ENCODE measurements around the gene FEN1. TPM values are rescaled to one million over a fixed set of nuclear protein-coding genes. Genes with fewer than 3 reads are reported as not detected.

Gene FEN1
- total RNA-seq, 1 donor from 2014 or later, result 9.6 TPM

DNA sequence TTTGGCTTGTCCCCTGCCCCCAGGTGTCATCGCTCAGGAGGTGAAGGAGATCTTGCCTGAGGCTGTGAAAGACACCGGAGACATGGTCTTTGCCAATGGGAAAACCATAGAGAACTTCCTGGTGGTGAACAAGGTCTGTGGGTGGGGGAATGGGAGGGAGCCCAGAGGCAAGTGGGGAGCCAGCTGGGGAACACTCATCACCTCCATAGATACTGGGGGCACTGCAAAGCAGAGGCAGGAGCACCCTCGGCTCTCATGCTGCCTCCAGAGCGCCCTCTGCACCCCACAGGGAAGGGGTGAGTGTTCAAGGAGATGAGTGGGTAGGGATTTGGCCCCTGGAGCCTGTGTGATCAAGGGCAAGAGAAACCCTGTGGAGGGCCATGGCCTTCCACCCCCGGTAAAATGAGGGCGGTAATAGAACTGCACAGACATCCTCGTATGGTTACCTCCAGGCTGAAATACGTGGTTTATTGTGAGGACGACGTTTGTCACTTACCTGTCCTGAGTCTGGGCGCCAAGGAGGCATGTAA, 14.3 kb upstream of the FEN1 start:
- TF ChIP-seq POLR2A (IDR thresholded peaks at IDR 0.05) (no peak), POLR2AphosphoS5 (IDR thresholded peaks at IDR 0.05; ENCODE audit: insufficient read depth in 1 of 2, low read depth in 1 of 2) (no peak)
- TF ChIP-seq, protein P1, sequence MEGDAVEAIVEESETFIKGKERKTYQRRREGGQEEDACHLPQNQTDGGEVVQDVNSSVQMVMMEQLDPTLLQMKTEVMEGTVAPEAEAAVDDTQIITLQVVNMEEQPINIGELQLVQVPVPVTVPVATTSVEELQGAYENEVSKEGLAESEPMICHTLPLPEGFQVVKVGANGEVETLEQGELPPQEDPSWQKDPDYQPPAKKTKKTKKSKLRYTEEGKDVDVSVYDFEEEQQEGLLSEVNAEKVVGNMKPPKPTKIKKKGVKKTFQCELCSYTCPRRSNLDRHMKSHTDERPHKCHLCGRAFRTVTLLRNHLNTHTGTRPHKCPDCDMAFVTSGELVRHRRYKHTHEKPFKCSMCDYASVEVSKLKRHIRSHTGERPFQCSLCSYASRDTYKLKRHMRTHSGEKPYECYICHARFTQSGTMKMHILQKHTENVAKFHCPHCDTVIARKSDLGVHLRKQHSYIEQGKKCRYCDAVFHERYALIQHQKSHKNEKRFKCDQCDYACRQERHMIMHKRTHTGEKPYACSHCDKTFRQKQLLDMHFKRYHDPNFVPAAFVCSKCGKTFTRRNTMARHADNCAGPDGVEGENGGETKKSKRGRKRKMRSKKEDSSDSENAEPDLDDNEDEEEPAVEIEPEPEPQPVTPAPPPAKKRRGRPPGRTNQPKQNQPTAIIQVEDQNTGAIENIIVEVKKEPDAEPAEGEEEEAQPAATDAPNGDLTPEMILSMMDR (IDR thresholded peaks at IDR 0.05), result no peak
- no peaks in the 10 kb centered on the region for H3K27me3 ChIP-seq
- no peak for DNase-seq (ENCODE audit: extremely low spot score in 2 of 2)
- no peaks in the 10 kb centered on the region for H3K9me3 ChIP-seq
- no peak overlapping the region for H3K4me3 ChIP-seq
- peaks cover 10% of the 10 kb centered on the region for H3K4me1 ChIP-seq
- H3K36me3 ChIP-seq, result no peaks in the 10 kb centered on the region
- H3K27ac ChIP-seq, result no peak overlapping the region
- intact Hi-C loops (cut with DNase I), result no loop called here

DNA sequence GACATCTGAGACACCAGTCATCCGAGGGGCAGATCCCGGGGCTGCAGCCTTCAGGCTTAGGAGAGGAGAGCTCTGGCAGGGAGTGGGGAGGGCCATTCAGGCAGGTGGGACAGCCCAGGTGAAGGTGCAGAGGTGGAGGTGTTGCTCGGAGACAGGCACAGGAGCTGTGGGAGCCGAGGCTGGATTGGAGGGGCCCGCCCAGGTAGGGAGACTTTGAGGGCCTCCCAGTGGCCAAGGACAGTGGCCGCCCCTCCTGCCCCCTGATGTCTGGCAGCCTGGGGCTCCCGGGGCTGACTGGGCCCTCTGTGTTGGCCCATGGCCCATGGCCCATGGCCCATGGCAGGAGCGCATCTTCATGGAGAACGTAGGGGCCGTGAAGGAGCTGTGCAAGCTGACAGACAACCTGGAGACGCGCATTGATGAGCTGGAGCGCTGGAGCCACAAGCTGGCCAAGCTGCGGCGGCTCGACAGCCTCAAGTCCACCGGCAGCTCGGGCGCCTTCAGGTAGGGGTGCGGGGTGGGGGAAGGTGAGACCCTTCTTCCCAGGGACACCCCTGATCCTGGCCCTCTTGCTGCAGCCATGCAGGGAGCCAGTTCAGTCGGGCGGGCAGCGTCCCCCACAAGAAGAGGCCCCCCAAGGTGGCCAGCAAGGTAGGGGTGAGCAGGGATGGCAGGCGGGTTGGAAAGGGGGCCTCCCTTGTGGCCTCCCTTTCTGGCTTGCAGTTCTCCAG, 13.6 kb upstream of the FEN1 start:
- intact Hi-C loops (cut with DNase I), result no loop called here
- no peaks in the 10 kb centered on the region for H3K27me3 ChIP-seq

DNA sequence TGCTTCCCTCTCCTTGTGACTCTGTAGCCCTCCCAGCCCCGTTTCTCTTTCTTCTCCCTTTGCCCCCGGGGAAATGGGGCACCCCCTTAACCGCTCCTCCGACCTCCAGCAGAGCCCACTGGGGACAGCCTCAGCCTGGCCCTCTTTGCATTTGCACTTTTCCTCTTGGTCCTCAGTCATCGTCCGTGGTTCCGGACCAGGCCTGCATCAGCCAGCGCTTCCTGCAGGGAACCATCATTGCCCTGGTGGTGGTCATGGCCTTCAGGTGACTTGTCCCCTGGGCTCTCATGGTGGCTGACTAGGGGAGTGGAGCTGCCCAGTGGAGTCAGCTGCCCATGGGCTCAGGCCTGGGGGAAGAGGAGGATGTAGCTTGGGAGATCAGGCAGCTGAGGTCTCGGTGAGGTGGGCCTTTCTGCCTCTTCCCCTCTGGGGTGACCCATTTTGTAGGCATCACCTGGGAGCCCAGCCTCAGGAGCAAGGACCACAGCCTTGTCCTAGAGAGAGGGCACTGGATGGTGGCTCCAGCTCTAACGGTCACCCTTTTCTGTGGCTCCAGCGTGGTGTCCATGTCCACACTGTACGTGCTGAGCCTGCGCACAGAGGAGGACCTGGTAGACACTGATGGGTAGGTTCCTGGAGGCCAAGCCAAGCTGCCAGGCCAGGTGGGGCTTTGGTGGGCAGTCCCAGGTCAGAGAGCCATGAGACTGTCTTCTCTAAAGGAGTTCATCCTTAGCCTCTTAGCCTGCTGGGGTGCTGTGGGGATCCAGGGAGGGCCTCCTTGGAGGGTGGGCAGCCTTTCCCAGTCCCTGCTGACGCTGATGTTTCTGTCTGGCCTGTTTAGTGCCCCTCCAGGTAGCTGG, 12.8 kb upstream of the FEN1 start:
- DNase-seq (ENCODE audit: extremely low spot score in 2 of 2), result no peak
- intact Hi-C loops (cut with DNase I), result no loop called here
- H3K9me3 ChIP-seq, result no peaks in the 10 kb centered on the region
- no peak overlapping the region for H3K4me3 ChIP-seq
- H3K27me3 ChIP-seq, result no peaks in the 10 kb centered on the region
- peaks cover 10% of the 10 kb centered on the region for H3K4me1 ChIP-seq
- peaks cover 0 to 7% of the 10 kb centered on the region in 2 donors for H3K36me3 ChIP-seq
- no peak overlapping the region for H3K27ac ChIP-seq
- TF ChIP-seq, protein P1 (IDR thresholded peaks at IDR 0.05), result no peak
- no peak for TF ChIP-seq POLR2AphosphoS5 (IDR thresholded peaks at IDR 0.05; ENCODE audit: insufficient read depth in 1 of 2, low read depth in 1 of 2)
- TF ChIP-seq POLR2A (IDR thresholded peaks at IDR 0.05), result no peak

More for the DNA sequence above, 13.6 kb upstream of the FEN1 start:
- no peak for TF ChIP-seq POLR2AphosphoS5 (IDR thresholded peaks at IDR 0.05; ENCODE audit: insufficient read depth in 1 of 2, low read depth in 1 of 2)
- TF ChIP-seq POLR2A (IDR thresholded peaks at IDR 0.05), result no peak
- TF ChIP-seq, protein P1 (IDR thresholded peaks at IDR 0.05), result no peak
- DNase-seq (ENCODE audit: extremely low spot score in 2 of 2), result no peak
- H3K9me3 ChIP-seq, result no peaks in the 10 kb centered on the region
- no peak overlapping the region for H3K27ac ChIP-seq
- H3K36me3 ChIP-seq, result peaks cover 0 to 3% of the 10 kb centered on the region in 2 donors
- peaks cover 10% of the 10 kb centered on the region for H3K4me1 ChIP-seq
- H3K4me3 ChIP-seq, result no peak overlapping the region

DNA sequence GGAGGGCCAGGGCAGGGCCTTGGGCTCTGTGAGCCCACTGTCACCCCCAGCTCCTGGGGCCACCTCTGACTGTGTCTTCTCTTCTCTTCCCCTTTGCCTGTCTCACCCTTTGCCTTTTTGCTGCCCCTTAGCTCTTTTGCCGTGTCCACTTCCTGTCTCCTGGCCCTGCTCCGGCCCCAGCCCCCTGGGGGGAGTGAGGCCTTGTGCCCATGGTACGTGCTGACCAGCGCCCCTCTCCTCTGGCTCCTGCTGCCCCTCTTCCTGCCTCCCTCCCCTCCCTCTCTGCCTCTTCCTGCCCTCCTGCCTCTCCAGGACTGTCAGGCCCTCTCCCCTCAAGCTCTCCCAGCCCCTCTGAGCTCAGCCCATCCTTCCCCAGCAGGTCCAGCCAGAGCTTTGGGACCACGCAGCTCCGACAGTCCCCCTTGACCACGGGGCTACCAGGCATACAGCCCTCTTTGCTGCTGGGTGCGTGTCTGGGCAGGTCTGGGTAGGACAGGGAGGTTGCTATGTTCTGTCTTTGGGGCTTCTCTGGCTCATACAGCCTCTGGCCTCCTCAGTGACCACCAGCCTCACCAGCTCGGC, 12.0 kb upstream of the FEN1 start:
- intact Hi-C loops (cut with DNase I), result no loop called here
- H3K4me1 ChIP-seq, result peaks cover 10% of the 10 kb centered on the region
- no peak overlapping the region for H3K4me3 ChIP-seq
- TF ChIP-seq, protein P1 (IDR thresholded peaks at IDR 0.05), result no peak
- TF ChIP-seq POLR2A (IDR thresholded peaks at IDR 0.05), result no peak
- no peak for TF ChIP-seq POLR2AphosphoS5 (IDR thresholded peaks at IDR 0.05; ENCODE audit: insufficient read depth in 1 of 2, low read depth in 1 of 2)
- H3K27ac ChIP-seq, result no peak overlapping the region
- H3K27me3 ChIP-seq, result no peaks in the 10 kb centered on the region
- DNase-seq (ENCODE audit: extremely low spot score in 2 of 2), result no peak
- peaks cover 0 to 7% of the 10 kb centered on the region in 2 donors for H3K36me3 ChIP-seq
- no peaks in the 10 kb centered on the region for H3K9me3 ChIP-seq

Measured in vagina (tissue), 2 donors.